ENCODE data around the gene PIRT.

GRCh38 chr17:10842658-10843057, 4.8 kb upstream of the PIRT start:
- TF ChIP-seq, protein P1, sequence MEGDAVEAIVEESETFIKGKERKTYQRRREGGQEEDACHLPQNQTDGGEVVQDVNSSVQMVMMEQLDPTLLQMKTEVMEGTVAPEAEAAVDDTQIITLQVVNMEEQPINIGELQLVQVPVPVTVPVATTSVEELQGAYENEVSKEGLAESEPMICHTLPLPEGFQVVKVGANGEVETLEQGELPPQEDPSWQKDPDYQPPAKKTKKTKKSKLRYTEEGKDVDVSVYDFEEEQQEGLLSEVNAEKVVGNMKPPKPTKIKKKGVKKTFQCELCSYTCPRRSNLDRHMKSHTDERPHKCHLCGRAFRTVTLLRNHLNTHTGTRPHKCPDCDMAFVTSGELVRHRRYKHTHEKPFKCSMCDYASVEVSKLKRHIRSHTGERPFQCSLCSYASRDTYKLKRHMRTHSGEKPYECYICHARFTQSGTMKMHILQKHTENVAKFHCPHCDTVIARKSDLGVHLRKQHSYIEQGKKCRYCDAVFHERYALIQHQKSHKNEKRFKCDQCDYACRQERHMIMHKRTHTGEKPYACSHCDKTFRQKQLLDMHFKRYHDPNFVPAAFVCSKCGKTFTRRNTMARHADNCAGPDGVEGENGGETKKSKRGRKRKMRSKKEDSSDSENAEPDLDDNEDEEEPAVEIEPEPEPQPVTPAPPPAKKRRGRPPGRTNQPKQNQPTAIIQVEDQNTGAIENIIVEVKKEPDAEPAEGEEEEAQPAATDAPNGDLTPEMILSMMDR (IDR thresholded peaks at IDR 0.05), result no peak
- no peak for TF ChIP-seq POLR2A (IDR thresholded peaks at IDR 0.05)
